Choroid plexus epithelial cell (primary cell): Measurements from ENCODE around the gene RPS6KA5.
"Not testable (repeated sequence)": the region's sequence is repeated elsewhere in the genome, so short reads cannot be mapped to it uniquely, and the experiment has no call there.

Experiments used
- DNase-seq: peaks from one replicate; pipeline ENCODE4 v3.0.0-alpha.2; 2010; ENCODE audit warnings: low read depth
- H3K4me3 ChIP-seq: 2 replicates; pipeline ENCODE4 v1.5.1; 2011; ENCODE audit warnings: low read depth, mild to moderate bottlenecking, control low read depth, low read length, moderate library complexity
- CTCF ChIP-seq: conservative IDR thresholded peaks from 2 replicates; pipeline ENCODE4 v1.5.1; 2011; ENCODE audit warnings: low read depth, mild to moderate bottlenecking, control low read depth, inconsistent platforms, low read length, moderate library complexity

The RPS6KA5 gene

GRCh38 chr14:90963343-90963742 lies 97.1 kb downstream of the RPS6KA5 start:
- no peak overlapping the region for H3K4me3 ChIP-seq
- DNase-seq, result no peak
- no peak for TF ChIP-seq CTCF

GRCh38 chr14:90962505-90963109 lies 97.8 kb downstream of the RPS6KA5 start:
- DNase-seq, result no peak
- no peak for TF ChIP-seq CTCF
- H3K4me3 ChIP-seq, result no peak overlapping the region

DNA sequence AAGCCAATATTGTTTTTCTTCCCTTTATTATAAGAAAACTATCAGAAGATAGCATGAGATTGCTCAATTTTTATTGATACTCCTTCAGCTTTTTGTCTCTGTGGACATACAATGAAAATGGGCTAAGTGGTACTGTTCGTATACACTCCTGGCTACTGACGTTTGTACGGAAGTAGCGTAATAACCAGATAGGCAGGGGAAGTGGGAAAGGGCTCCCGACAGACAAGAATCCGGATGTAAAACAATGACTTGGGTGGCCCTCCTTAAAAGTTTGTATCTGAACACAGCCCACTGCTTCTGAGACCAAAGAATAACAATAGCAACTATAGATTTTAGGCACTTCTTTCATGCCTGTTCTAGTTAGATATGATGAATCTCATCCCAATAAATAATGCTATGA lies 99.6 kb downstream of the RPS6KA5 start:
- no peak overlapping the region for H3K4me3 ChIP-seq
- TF ChIP-seq CTCF, result no peak
- no peak for DNase-seq

DNA sequence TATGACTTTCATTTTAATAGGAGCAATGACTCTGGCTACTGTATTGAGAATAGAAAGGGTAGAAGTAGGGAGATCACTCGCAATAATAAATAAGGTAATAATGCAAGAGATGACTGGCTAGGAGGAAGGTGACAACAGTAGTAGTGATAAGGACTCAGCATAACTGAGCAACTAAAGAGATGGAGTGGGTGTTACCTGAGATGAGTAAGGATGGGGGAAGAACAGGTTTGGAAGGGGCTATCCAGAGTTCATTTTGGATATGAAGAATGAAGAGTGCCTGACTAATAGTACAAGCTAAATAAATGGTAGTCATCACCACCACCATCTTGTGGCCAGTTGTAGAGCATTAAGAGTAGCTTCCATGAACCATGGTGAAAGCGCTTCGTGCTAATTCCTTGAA lies 101.1 kb downstream of the RPS6KA5 start:
- no peak overlapping the region for H3K4me3 ChIP-seq
- no peak for DNase-seq
- TF ChIP-seq CTCF, result no peak

GRCh38 chr14:90956273-90956672 lies 104.2 kb downstream of the RPS6KA5 start:
- TF ChIP-seq CTCF, result no peak
- no peak for DNase-seq
- H3K4me3 ChIP-seq, result no peak overlapping the region

- H3K4me3 ChIP-seq, DNase-seq: not testable (repeated sequence)
Measured at GRCh38 chr14:90953643-90954042, 106.8 kb downstream of the RPS6KA5 start.

- no peak for DNase-seq
- no peak overlapping the region for H3K4me3 ChIP-seq
- no peak for TF ChIP-seq CTCF
Measured at GRCh38 chr14:90943367-90943766, 117.1 kb downstream of the RPS6KA5 start.

DNA sequence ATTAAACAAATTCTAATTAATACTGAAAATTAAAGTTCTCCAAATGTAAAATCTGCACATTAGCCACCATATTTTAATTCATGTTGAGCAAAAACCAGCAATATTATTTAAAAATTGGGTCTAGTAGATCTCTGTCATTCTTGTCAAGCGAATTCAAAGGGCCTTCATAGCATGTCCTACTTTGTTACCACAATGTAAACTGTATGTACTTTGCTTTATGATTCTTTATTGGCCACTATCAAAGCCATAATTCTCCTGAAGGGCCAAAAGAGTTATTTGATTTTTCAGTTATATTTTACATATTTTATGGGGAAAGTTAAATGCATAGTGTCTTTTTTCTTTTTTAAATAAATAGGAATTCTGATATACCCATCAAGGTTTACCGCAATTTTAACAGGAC lies 117.9 kb downstream of the RPS6KA5 start:
- TF ChIP-seq CTCF, result no peak
- H3K4me3 ChIP-seq, result no peak overlapping the region
- no peak for DNase-seq
